Inflammatory macrophage (primary cell): ENCODE measurements around the gene POFUT2.

Experiments
- DNase-seq, 2 donors: peaks; one replicate each; pipeline ENCODE4 v3.0.0-alpha.2; 2020 to 2022

Gene POFUT2

GRCh38 chr21:45262041-45262581 is 25.6 kb downstream of the POFUT2 start:
- no peak for DNase-seq

- DNase-seq = no peak
These were observed 26.6 kb downstream of the POFUT2 start for GRCh38 chr21:45261093-45261492.

- DNase-seq = no peak
These were observed 27.4 kb downstream of the POFUT2 start for GRCh38 chr21:45260191-45260825.

GRCh38 chr21:45259206-45259840 is 28.4 kb downstream of the POFUT2 start:
- DNase-seq = no peak

- no peak for DNase-seq
These were observed 29.2 kb downstream of the POFUT2 start for GRCh38 chr21:45258466-45258865.

- no peak for DNase-seq
These were observed 29.9 kb downstream of the POFUT2 start for GRCh38 chr21:45257673-45258341.

GRCh38 chr21:45256912-45257672 is 30.6 kb downstream of the POFUT2 start:
- DNase-seq = no peak

GRCh38 chr21:45256021-45256911 is 31.4 kb downstream of the POFUT2 start:
- DNase-seq = no peak

GRCh38 chr21:45255381-45256020 is 32.2 kb downstream of the POFUT2 start:
- DNase-seq = no peak

- no peak for DNase-seq
These were observed 33.2 kb downstream of the POFUT2 start for GRCh38 chr21:45254460-45254930.

GRCh38 chr21:45253633-45254459 is 33.8 kb downstream of the POFUT2 start:
- DNase-seq = no peak

- DNase-seq = no peak
These were observed 34.5 kb downstream of the POFUT2 start for GRCh38 chr21:45253180-45253579.

GRCh38 chr21:45252448-45252925 is 35.2 kb downstream of the POFUT2 start:
- no peak for DNase-seq

- DNase-seq = no peak
These were observed 35.9 kb downstream of the POFUT2 start for GRCh38 chr21:45251635-45252447.

- DNase-seq = no peak
These were observed 36.6 kb downstream of the POFUT2 start for GRCh38 chr21:45250914-45251634.

- DNase-seq = no peak
These were observed 37.4 kb downstream of the POFUT2 start for GRCh38 chr21:45250272-45250671.

- DNase-seq = no peak
These were observed 38.1 kb downstream of the POFUT2 start for GRCh38 chr21:45249626-45250025.

- DNase-seq = no peak
These were observed 38.8 kb downstream of the POFUT2 start for GRCh38 chr21:45248893-45249381.
